ENCODE measurements around the gene LDLRAP1.

The LDLRAP1 gene

DNA sequence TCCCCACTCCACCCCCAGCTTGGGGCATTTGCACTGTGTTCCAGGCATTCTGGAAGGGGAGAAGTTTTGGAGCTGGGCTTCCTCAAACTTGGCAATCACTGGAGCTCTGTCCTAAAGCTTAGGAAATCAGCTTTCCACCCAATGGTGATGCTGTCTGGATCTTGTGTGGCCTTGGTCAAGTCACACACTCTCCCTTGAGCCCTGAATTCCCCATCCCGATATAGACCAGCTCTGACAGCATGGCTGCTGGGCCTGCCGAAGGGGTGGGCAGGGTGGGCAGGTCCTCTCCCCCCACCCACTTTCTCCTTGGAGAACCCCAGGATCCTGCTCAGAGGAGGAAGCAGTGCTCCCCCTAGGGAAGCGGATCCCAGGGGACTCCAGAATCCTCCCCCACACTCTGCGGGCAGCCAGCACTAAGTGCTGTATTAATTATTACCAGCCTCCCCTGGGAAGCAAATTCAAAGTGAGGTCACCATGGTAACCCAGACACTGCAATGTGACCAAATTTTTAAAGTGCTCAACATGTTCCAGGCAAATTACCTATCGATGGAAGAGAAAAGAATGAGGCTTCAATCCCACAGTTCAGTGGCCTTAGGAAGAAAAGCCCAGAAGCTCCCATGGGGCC lies 21.3 kb upstream of the LDLRAP1 start:
- Histone ChIP-seq H2AFZ (ENCODE audit: low read depth, low read length, severe bottlenecking) (no peak overlapping the region), H3K9me3 (ENCODE audit: insufficient read depth, low read length) (no peaks in the 10 kb centered on the region), H3K4me2 (ENCODE audit: low read depth, low read length, poor library complexity, severe bottlenecking) (no peak overlapping the region), H3F3A (ENCODE audit: insufficient read depth) (no peaks in the 10 kb centered on the region), H3K79me2 (ENCODE audit: insufficient read depth, low read length) (no peaks in the 10 kb centered on the region), H3K9ac (ENCODE audit: low read length) (no peak overlapping the region), H4K20me1 (ENCODE audit: low read depth, low read length) (no peaks in the 10 kb centered on the region), H3K36me3 (ENCODE audit: low read length) (no peaks in the 10 kb centered on the region), H3K4me3 (ENCODE audit: insufficient read depth, low read length, poor library complexity, severe bottlenecking) (no peak overlapping the region), H3K27ac (ENCODE audit: low read depth, low read length) (no peak overlapping the region), H3K27me3 (ENCODE audit: low read length) (no peaks in the 10 kb centered on the region), H3K9me2 (replicated peaks; ENCODE audit: insufficient read depth, low read length) (no peaks in the 10 kb centered on the region)
- TF ChIP-seq EZH2phosphoT487 (conservative IDR thresholded peaks at IDR 0.05; ENCODE audit: low read length) = no peak

DNA sequence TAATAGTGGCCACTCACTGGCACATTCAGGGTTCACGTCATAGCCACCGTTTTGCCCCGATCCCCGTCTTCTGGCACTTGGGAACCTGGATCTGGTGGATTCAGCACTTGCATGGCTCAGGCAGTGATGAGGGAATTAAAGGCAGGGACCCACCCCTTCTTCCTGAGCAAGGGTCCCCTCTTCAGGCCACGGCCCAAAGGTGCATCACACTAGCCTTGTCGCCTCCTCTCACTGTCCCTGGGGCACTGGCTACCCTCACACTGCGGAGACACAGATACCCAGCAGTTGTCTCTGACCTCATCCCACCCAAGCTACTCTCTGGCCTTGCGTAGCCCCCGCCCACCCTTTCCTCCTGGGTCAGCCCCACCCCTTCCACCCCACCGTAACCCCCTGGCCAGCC lies 19.9 kb upstream of the LDLRAP1 start:
- Histone ChIP-seq H3K27me3 (ENCODE audit: low read length) (no peaks in the 10 kb centered on the region), H3K9me2 (replicated peaks; ENCODE audit: insufficient read depth, low read length) (no peaks in the 10 kb centered on the region), H4K20me1 (ENCODE audit: low read depth, low read length) (no peaks in the 10 kb centered on the region), H3F3A (ENCODE audit: insufficient read depth) (no peaks in the 10 kb centered on the region), H3K79me2 (ENCODE audit: insufficient read depth, low read length) (no peaks in the 10 kb centered on the region), H3K4me3 (ENCODE audit: insufficient read depth, low read length, poor library complexity, severe bottlenecking) (no peak overlapping the region), H3K9ac (ENCODE audit: low read length) (no peak overlapping the region), H3K36me3 (ENCODE audit: low read length) (no peaks in the 10 kb centered on the region), H2AFZ (ENCODE audit: low read depth, low read length, severe bottlenecking) (no peak overlapping the region), H3K4me2 (ENCODE audit: low read depth, low read length, poor library complexity, severe bottlenecking) (no peak overlapping the region), H3K9me3 (ENCODE audit: insufficient read depth, low read length) (no peaks in the 10 kb centered on the region), H3K27ac (ENCODE audit: low read depth, low read length) (no peak overlapping the region)
- no peak for TF ChIP-seq CTCF (IDR thresholded peaks at IDR 0.05; ENCODE audit: insufficient read depth, low read length, poor library complexity, severe bottlenecking)
- TF ChIP-seq EZH2phosphoT487 (conservative IDR thresholded peaks at IDR 0.05; ENCODE audit: low read length) = no peak

DNA sequence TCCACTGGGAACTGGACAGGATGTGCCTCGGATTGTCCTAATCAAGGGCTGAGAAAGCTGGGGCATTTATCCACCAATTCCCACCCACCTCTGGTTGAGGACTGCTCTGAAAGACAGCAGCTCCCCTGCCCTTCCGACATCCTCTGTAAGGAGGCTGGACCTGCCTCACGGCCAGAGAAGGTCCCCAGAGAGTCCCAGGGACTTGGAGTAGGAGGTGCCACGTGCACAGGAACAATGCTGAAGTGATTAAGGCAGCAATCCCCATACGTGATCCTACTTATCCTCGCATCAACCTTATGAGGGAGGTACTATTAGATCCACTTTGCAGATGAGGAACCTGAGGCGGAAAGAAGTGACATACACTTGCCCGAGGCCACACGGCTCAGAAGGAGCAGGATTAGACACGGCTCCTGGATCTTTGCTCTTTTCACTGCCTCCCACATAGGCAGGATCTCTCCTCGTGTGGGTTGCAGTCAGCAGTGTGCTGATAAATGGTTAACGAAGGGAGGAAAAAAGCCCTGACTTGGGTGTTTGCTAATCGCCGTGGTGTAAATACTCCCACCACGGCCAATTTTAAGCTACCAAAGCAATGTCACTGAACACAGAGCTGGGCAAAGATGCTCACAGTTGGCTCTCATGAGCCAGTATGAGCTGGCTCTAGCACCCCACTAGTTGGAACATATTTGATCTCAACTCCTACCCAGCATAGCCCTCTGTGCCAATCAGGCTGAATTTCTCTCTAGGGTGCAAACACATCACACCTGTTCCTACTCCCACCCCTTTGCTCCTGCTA lies 18.6 kb upstream of the LDLRAP1 start:
- H3K27me3 ChIP-seq (ENCODE audit: low read length) = no peaks in the 10 kb centered on the region
- H3K36me3 ChIP-seq (ENCODE audit: low read length) = no peaks in the 10 kb centered on the region
- H3K4me2 ChIP-seq (ENCODE audit: low read depth, low read length, poor library complexity, severe bottlenecking) = no peak overlapping the region
- H3K79me2 ChIP-seq (ENCODE audit: insufficient read depth, low read length) = no peaks in the 10 kb centered on the region
- no peak overlapping the region for H3K27ac ChIP-seq (ENCODE audit: low read depth, low read length)
- no peaks in the 10 kb centered on the region for H3K9me3 ChIP-seq (ENCODE audit: insufficient read depth, low read length)
- no peaks in the 10 kb centered on the region for H3F3A ChIP-seq (ENCODE audit: insufficient read depth)
- no peaks in the 10 kb centered on the region for H3K9me2 ChIP-seq (replicated peaks; ENCODE audit: insufficient read depth, low read length)
- no peak overlapping the region for H2AFZ ChIP-seq (ENCODE audit: low read depth, low read length, severe bottlenecking)
- no peak overlapping the region for H3K9ac ChIP-seq (ENCODE audit: low read length)
- H4K20me1 ChIP-seq (ENCODE audit: low read depth, low read length) = no peaks in the 10 kb centered on the region
- TF ChIP-seq EZH2phosphoT487 (conservative IDR thresholded peaks at IDR 0.05; ENCODE audit: low read length) (no peak), CTCF (IDR thresholded peaks at IDR 0.05; ENCODE audit: insufficient read depth, low read length, poor library complexity, severe bottlenecking) (no peak)
- H3K4me3 ChIP-seq (ENCODE audit: insufficient read depth, low read length, poor library complexity, severe bottlenecking) = no peak overlapping the region

- H2AFZ ChIP-seq (ENCODE audit: low read depth, low read length, severe bottlenecking) = no peak overlapping the region
- no peaks in the 10 kb centered on the region for H3K36me3 ChIP-seq (ENCODE audit: low read length)
- H4K20me1 ChIP-seq (ENCODE audit: low read depth, low read length) = no peaks in the 10 kb centered on the region
- H3K9ac ChIP-seq (ENCODE audit: low read length) = no peak overlapping the region
- no peaks in the 10 kb centered on the region for H3K9me2 ChIP-seq (replicated peaks; ENCODE audit: insufficient read depth, low read length)
- no peaks in the 10 kb centered on the region for H3K27me3 ChIP-seq (ENCODE audit: low read length)
- TF ChIP-seq CTCF (IDR thresholded peaks at IDR 0.05; ENCODE audit: insufficient read depth, low read length, poor library complexity, severe bottlenecking) (no peak), EZH2phosphoT487 (conservative IDR thresholded peaks at IDR 0.05; ENCODE audit: low read length) (no peak)
- H3K4me2 ChIP-seq (ENCODE audit: low read depth, low read length, poor library complexity, severe bottlenecking) = no peak overlapping the region
- H3F3A ChIP-seq (ENCODE audit: insufficient read depth) = no peaks in the 10 kb centered on the region
- H3K9me3 ChIP-seq (ENCODE audit: insufficient read depth, low read length) = no peaks in the 10 kb centered on the region
- H3K79me2 ChIP-seq (ENCODE audit: insufficient read depth, low read length) = no peaks in the 10 kb centered on the region
- no peak overlapping the region for H3K27ac ChIP-seq (ENCODE audit: low read depth, low read length)
- H3K4me3 ChIP-seq (ENCODE audit: insufficient read depth, low read length, poor library complexity, severe bottlenecking) = no peak overlapping the region
Observed at GRCh38 chr1:25525361-25525688, 18.1 kb upstream of the LDLRAP1 start.
